ENCODE results near the gene ATP2A1. TPM values are rescaled to one million over a fixed set of nuclear protein-coding genes. Genes with fewer than 3 reads are reported as not detected.

The ATP2A1 gene
- total and polyA plus RNA-seq, 2 of the 13 experiments (the other 11 are each of a cell fraction or from before 2014, with no cell fraction given) = 3.2 to 12.5 TPM

GRCh38 chr16:28936784-28937155 is 58.5 kb downstream of the ATP2A1 start (continued):
- TF ChIP-seq AKNA (CRISPR knock-in tag; IDR thresholded peaks at IDR 0.05; ENCODE audit: borderline replicate concordance) (no peak), ZNF275 (CRISPR knock-in tag; IDR thresholded peaks at IDR 0.05; ENCODE audit: borderline replicate concordance) (no peak), MATR3 (CRISPR knock-in tag; IDR thresholded peaks at IDR 0.05) (no peak), MED13 (CRISPR knock-in tag; IDR thresholded peaks at IDR 0.05) (no peak), KDM3A (CRISPR knock-in tag; IDR thresholded peaks at IDR 0.05; ENCODE audit: low read depth) (0 out of 2 replicates have a peak, but pooled peaks have one; percentile 29), FIP1L1 (IDR thresholded peaks at IDR 0.05; ENCODE audit: borderline replicate concordance, insufficient read depth, low read depth, low read length) (no peak), GTF2F1 (IDR thresholded peaks at IDR 0.05; ENCODE audit: low read length) (no peak), ZNF816 (CRISPR knock-in tag; IDR thresholded peaks at IDR 0.05; ENCODE audit: borderline replicate concordance) (no peak), ZFYVE20 (CRISPR knock-in tag; IDR thresholded peaks at IDR 0.05; ENCODE audit: borderline replicate concordance, low read depth) (no peak), ZNF136 (CRISPR knock-in tag; IDR thresholded peaks at IDR 0.05; ENCODE audit: low read depth) (no peak), NFYB (CRISPR knock-in tag; IDR thresholded peaks at IDR 0.05) (no peak), KAT7 (CRISPR knock-in tag; IDR thresholded peaks at IDR 0.05; ENCODE audit: borderline replicate concordance) (no peak), KLF11 (CRISPR knock-in tag; IDR thresholded peaks at IDR 0.05) (no peak), TRAFD1 (CRISPR knock-in tag; IDR thresholded peaks at IDR 0.05; ENCODE audit: borderline replicate concordance) (no peak), CBFB (CRISPR knock-in tag; IDR thresholded peaks at IDR 0.05) (no peak), U2AF2 (IDR thresholded peaks at IDR 0.05; ENCODE audit: low read depth, low read length) (no peak), ELF4 (CRISPR knock-in tag; IDR thresholded peaks at IDR 0.05; ENCODE audit: borderline replicate concordance) (no peak), MYC (CRISPR knock-in tag; IDR thresholded peaks at IDR 0.05; ENCODE audit: borderline replicate concordance) (peak; percentile 34; the same call in 1 of the 2 replicates), ATRX (CRISPR knock-in tag; IDR thresholded peaks at IDR 0.05; ENCODE audit: borderline replicate concordance) (no peak), SMYD3 (CRISPR knock-in tag; IDR thresholded peaks at IDR 0.05) (no peak), CBX5 (CRISPR knock-in tag; IDR thresholded peaks at IDR 0.05; ENCODE audit: borderline replicate concordance) (no peak), BHLHE40 (IDR thresholded peaks at IDR 0.05; ENCODE audit: low read length) (no peak), RFXANK (CRISPR knock-in tag; IDR thresholded peaks at IDR 0.05) (no peak), GABPA (IDR thresholded peaks at IDR 0.05; ENCODE audit: low read depth, low read length) (no peak), GABPA (CRISPR knock-in tag; IDR thresholded peaks at IDR 0.05; ENCODE audit: low read depth) (0 out of 2 replicates have a peak, but pooled peaks have one; percentile 5)

All from HepG2 (cell line).